GM19239 (cell line): Measurements from ENCODE around the gene GMDS.
"Not testable (repeated sequence)": the region's sequence is repeated elsewhere in the genome, so short reads cannot be mapped to it uniquely, and the experiment has no call there.

Experiments
- DNase-seq: peaks from one replicate; pipeline ENCODE4 v3.0.0; 2011; ENCODE audit warnings: low spot score; ENCODE audit not compliant: insufficient read length
- FAIRE-seq: peaks from 2 replicates; lab custom pipeline; 2011; peaks lifted over from hg19 to GRCh38; lab: Jason Lieb, UNC

Gene GMDS

GRCh38 chr6:1695546-1696462 lies 549.6 kb downstream of the GMDS start:
- no peak for DNase-seq
- FAIRE-seq: no peak

- not testable (repeated sequence) for DNase-seq, FAIRE-seq
These were observed 553.6 kb downstream of the GMDS start for GRCh38 chr6:1691828-1692227.

- DNase-seq, FAIRE-seq: not testable (repeated sequence)
These were observed 554.7 kb downstream of the GMDS start for GRCh38 chr6:1690656-1691055.

- DNase-seq (no peak), FAIRE-seq (no peak)
These were observed 556.3 kb downstream of the GMDS start for GRCh38 chr6:1689141-1689540.

- FAIRE-seq (no peak), DNase-seq (no peak)
These were observed 557.0 kb downstream of the GMDS start for GRCh38 chr6:1688396-1688795.

GRCh38 chr6:1687402-1687801 lies 558.0 kb downstream of the GMDS start:
- DNase-seq: no peak
- FAIRE-seq: no peak

GRCh38 chr6:1686117-1687098 lies 559.0 kb downstream of the GMDS start:
- DNase-seq (no peak), FAIRE-seq (no peak)

- DNase-seq: no peak
- no peak for FAIRE-seq
These were observed 565.7 kb downstream of the GMDS start for GRCh38 chr6:1679688-1680068.

- DNase-seq: no peak
- no peak for FAIRE-seq
These were observed 566.2 kb downstream of the GMDS start for GRCh38 chr6:1679031-1679687.

- DNase-seq: no peak
- FAIRE-seq: no peak
These were observed 567.2 kb downstream of the GMDS start for GRCh38 chr6:1678201-1678600.

- DNase-seq: no peak
- FAIRE-seq: no peak
These were observed 573.0 kb downstream of the GMDS start for GRCh38 chr6:1672379-1672778.

GRCh38 chr6:1670711-1671462 lies 574.5 kb downstream of the GMDS start:
- DNase-seq: no peak
- FAIRE-seq: no peak

GRCh38 chr6:1669996-1670395 lies 575.4 kb downstream of the GMDS start:
- FAIRE-seq (no peak), DNase-seq (no peak)

GRCh38 chr6:1668456-1668855 lies 576.9 kb downstream of the GMDS start:
- not testable (repeated sequence) for FAIRE-seq, DNase-seq

- no peak for FAIRE-seq
- DNase-seq: no peak
These were observed 577.6 kb downstream of the GMDS start for GRCh38 chr6:1667805-1668175.

- no peak for FAIRE-seq
- no peak for DNase-seq
These were observed 578.2 kb downstream of the GMDS start for GRCh38 chr6:1667012-1667804.

GRCh38 chr6:1665214-1665613 lies 580.2 kb downstream of the GMDS start:
- FAIRE-seq (peak; percentile 79), DNase-seq (peak; percentile 60)

- DNase-seq: no peak
- FAIRE-seq: no peak
These were observed 581.1 kb downstream of the GMDS start for GRCh38 chr6:1664329-1664728.

GRCh38 chr6:1663511-1663910 lies 581.9 kb downstream of the GMDS start:
- no peak for FAIRE-seq
- no peak for DNase-seq
